GM21381 (cell line): ENCODE results near the gene KATNAL2.
"Not testable (repeated sequence)": the region's sequence is repeated elsewhere in the genome, so short reads cannot be mapped to it uniquely, and the experiment has no call there.

Experiments
- ATAC-seq: cut with Tn5 transposase; IDR thresholded peaks from one replicate; pipeline ENCODE4 v1.9.1; 2021; ENCODE audit warnings: mild to moderate bottlenecking, moderate library complexity; ENCODE audit not compliant: unreplicated experiment

The KATNAL2 gene

GRCh38 chr18:46920653-46921052, 3.3 kb downstream of the KATNAL2 start:
- ATAC-seq, result no peak

GRCh38 chr18:46939337-46939963, 22.0 kb downstream of the KATNAL2 start:
- ATAC-seq, result no peak

- ATAC-seq, result no peak
Measured at GRCh38 chr18:46939998-46940571, 22.7 kb downstream of the KATNAL2 start.

DNA sequence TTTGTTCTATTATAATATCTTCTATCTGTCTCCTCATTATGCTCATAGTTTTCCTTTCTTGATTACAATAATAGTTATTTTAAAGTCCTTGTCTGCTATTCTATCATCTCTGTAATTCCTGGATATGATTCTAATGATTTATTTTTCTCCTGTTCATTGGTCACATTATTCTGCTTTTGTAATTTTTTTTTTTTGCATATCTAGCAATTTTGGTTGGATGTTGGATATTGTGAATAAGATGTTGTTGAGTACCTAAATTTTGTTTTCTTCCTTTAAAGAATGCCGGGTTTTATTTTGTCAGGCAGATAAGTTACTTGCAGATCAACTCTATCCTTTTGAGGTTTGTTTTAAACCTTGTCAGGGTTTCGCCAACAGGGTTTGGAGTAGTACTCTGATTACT, 25.2 kb downstream of the KATNAL2 start:
- ATAC-seq, result no peak

- peak; percentile 97 for ATAC-seq
Measured at GRCh38 chr18:46946656-46947282, 29.4 kb downstream of the KATNAL2 start.

DNA sequence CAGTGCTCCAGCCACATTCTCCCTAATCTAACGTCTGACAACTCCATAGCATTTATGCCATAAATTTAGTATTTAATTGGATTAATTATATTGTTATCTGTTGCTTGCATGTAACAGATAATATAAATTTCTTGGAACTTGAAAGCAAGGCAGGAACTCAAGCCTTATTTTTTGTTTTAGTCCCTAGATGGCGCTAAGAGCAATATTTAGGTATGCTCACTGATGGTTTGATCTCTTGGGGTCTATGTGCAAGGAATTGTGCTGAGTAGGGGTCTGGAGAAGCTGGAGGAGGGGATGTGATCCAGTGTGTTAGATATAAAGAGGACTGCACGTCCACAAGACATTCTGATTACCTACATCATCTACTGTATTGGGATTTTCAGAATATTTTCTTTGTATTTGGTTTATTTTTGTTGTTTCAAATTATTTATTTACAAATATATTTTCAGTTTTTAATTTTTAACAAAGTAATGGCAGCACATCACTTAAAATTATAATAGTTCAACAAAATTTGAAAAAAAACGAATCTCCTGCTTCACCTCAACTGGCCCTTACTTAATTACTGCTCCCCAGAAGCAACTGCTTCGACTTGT, 32.8 kb downstream of the KATNAL2 start:
- no peak for ATAC-seq

- no peak for ATAC-seq
Measured at GRCh38 chr18:46953195-46953594, 35.8 kb downstream of the KATNAL2 start.

GRCh38 chr18:46958209-46958608, 40.8 kb downstream of the KATNAL2 start:
- ATAC-seq, result no peak

DNA sequence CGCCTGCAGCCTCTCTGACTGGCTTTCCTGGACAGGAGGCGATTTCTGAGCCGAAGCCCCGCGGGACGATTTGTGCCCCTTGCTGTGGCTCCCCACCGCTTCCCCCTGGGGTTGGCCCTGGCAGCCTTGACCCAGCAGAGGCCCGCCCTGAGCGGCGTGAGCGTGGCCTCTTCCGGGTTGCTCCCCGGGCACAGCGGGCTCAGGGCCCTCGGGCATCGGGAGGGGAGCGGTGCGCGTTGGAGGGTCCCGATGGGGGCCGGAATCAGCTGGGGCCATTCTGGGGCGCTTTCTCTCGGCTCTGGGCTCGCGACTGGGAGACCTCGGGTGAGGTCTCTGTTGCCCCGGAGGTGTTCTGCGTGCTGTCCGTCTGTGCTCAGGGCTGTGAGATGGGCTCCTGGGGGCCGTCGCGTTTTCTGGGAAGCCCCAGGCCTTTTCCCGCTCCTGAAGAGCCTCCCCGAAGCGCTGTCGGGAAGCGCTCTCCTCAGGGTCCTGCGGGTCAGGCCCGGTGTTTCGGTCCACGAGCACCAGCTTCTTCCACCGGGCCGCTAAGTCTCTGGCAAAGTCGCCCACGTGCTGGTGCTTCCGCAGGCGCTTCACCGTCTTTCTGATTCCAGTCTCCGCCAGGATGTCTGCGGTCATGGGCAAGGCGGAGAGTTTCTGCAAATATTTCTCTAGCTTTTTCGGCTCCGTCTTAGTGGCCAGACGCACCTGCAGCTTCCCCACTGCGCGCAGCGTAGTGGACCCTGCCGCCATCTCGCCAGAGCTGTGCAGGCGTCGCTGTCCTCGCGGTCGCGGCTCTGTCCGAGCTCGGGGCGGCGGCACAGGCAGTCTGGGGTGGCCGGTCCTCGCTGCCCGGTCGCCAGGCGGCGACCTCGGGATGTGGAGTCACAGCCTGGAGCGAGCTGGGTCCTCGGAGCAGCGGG, 46.5 kb downstream of the KATNAL2 start:
- not testable (repeated sequence) for ATAC-seq

DNA sequence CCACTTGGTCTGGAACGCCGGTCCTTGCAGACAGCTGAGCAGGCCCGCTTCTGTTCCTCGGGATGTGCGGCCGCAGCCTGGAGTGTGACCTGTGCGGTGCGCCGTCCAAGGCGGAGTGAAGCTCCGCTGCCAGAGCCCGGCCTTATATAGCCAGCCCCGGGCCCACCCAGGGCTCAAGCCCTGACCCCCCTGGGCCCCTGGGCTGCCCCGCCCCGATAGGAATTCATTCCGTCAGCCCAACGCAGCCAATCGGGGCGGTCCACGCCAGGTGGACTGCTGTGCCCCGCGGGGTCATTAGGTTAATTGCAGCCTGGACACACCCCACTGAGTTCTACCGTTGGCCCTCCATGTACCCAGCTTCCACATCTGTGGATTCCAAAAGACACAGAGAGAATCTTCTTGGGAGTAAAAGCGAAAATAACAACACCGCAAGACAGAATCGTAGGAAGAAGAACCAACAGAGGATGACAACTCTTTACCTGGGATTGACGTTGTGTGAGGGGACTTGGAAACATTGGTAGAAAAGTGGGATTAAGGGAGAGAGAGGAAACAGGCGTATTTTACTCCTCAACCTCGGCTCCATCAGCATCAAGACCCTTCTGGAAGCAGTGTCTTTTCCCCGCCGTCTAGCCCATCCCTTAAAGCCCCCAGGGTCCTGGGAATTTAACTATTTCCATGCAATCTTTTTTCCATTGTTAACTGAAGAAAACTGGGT, 47.3 kb downstream of the KATNAL2 start:
- not testable (repeated sequence) for ATAC-seq

GRCh38 chr18:46966266-46966665, 48.9 kb downstream of the KATNAL2 start:
- not testable (repeated sequence) for ATAC-seq

DNA sequence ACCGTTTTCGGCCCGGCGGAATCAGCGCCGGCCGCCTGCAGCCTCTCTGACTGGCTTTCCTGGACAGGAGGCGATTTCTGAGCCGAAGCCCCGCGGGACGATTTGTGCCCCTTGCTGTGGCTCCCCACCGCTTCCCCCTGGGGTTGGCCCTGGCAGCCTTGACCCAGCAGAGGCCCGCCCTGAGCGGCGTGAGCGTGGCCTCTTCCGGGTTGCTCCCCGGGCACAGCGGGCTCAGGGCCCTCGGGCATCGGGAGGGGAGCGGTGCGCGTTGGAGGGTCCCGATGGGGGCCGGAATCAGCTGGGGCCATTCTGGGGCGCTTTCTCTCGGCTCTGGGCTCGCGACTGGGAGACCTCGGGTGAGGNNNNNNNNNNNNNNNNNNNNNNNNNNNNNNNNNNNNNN, 52.1 kb downstream of the KATNAL2 start:
- ATAC-seq, result not testable (repeated sequence)

DNA sequence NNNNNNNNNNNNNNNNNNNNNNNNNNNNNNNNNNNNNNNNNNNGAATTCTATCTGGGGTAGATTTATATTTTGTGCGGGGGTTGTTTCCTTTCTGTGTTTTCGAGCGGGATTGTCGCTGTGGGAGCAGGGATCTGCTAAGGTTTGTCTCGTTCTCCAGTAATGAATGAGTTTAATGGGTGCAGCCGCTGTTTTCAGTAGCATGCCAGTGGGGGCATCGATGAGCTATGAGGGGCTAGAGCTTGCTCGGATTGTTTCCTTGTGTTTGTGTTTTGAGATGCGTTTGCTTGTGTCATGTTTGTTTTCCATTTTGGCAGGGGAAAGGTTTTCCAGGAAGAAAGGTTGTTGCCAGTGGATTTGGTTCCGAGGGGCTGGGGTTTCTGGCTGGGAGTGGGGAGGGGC, 102.5 kb downstream of the KATNAL2 start:
- not testable (repeated sequence) for ATAC-seq

DNA sequence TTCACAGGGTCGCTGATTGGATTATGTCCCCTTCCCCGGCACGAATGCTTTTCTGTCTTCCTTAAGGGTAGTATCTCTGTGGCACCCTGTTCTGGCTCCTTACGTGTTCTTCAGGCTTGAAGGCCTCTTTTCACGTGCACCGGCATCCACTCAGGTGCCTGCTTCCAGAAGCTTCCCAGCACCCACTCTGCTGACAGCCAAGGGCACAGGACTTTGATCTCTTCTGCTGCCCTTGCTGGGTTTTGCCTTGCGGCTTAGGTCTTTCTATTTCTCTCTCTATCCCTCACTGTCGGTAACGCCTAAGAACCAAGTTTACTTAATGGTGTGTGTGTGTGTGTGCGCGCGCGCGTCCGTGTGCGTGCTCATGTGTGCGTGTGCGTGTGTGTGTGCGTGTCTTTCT, 103.4 kb downstream of the KATNAL2 start:
- ATAC-seq, result not testable (repeated sequence)

GRCh38 chr18:47022821-47023220, 105.4 kb downstream of the KATNAL2 start:
- not testable (repeated sequence) for ATAC-seq

- not testable (repeated sequence) for ATAC-seq
Measured at GRCh38 chr18:47023769-47024465, 106.5 kb downstream of the KATNAL2 start.

- not testable (repeated sequence) for ATAC-seq
Measured at GRCh38 chr18:47025557-47026174, 108.3 kb downstream of the KATNAL2 start.

GRCh38 chr18:47028738-47029137, 111.3 kb downstream of the KATNAL2 start:
- ATAC-seq, result not testable (repeated sequence)

DNA sequence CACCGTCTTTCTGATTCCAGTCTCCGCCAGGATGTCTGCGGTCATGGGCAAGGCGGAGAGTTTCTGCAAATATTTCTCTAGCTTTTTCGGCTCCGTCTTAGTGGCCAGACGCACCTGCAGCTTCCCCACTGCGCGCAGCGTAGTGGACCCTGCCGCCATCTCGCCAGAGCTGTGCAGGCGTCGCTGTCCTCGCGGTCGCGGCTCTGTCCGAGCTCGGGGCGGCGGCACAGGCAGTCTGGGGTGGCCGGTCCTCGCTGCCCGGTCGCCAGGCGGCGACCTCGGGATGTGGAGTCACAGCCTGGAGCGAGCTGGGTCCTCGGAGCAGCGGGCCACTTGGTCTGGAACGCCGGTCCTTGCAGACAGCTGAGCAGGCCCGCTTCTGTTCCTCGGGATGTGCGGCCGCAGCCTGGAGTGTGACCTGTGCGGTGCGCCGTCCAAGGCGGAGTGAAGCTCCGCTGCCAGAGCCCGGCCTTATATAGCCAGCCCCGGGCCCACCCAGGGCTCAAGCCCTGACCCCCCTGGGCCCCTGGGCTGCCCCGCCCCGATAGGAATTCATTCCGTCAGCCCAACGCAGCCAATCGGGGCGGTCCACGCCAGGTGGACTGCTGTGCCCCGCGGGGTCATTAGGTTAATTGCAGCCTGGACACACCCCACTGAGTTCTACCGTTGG, 112.4 kb downstream of the KATNAL2 start:
- ATAC-seq, result not testable (repeated sequence)
